GM12878 (cell line): Measurements from ENCODE around the gene SLC5A7. TPM values are rescaled to one million over a fixed set of nuclear protein-coding genes. Genes with fewer than 3 reads are reported as not detected.

Experiments
- ATAC-seq: fragments of 200-7000 bp; cut with Tn5 transposase; 3 replicates; pipeline ENCODE4 v1.9.1; 2020; ENCODE audit warnings: mild to moderate bottlenecking, moderate library complexity
- BruUV-seq: library from RNA; stranded (reverse); fragments of 400-500 nt; replicated peaks from 2 replicates; lab custom pipeline; 2021; lab: Mats Ljungman, UMichigan
- CTCF ChIA-PET: fragments of 300-600 bp; sonication (Branson Sonifier 250); formaldehyde crosslinking; extraction: SDS; loops from one replicate; lab custom pipeline; 2021; ENCODE audit warnings: inconsistent platforms; lab: Yijun Ruan, JAX
- POLR2A ChIA-PET: fragments of 350-600 bp; formaldehyde crosslinking; extraction: SDS; loops from one replicate; lab custom pipeline; 2021; ENCODE audit warnings: inconsistent platforms; lab: Charles Lee
- RAD21 ChIA-PET: fragments of 300-600 bp; sonication (Branson Sonifier 250); formaldehyde crosslinking; loops from one replicate; lab custom pipeline; 2023; ENCODE audit warnings: antibody characterized with exemption; ENCODE audit not compliant: unreplicated experiment; lab: Charles Lee
- SMC1A ChIA-PET: fragments of 300-600 bp; sonication (Branson Sonifier 250); formaldehyde crosslinking; loops from one replicate; lab custom pipeline; 2023; ENCODE audit not compliant: unreplicated experiment, uncharacterized antibody; lab: Charles Lee
- DNase-seq: peaks from one replicate; pipeline ENCODE4 v3.0.0-alpha.2; 2011; ENCODE audit warnings: low read depth, low spot score
- FAIRE-seq: peaks from 3 replicates; lab custom pipeline; 2011; peaks lifted over from hg19 to GRCh38; lab: Jason Lieb, UNC
- H2AFZ ChIP-seq: 2 replicates; pipeline ENCODE4 v1.6.0; 2011; ENCODE audit warnings: low read depth, low read length, control low read depth; ENCODE audit not compliant: control insufficient read depth
- H3K27ac ChIP-seq: 2 replicates; pipeline ENCODE4 v1.5.1; 2011; ENCODE audit warnings: control low read depth; ENCODE audit not compliant: control insufficient read depth, insufficient read depth
- H3K27me3 ChIP-seq, 2 experiments: replicated peaks in 1 of 2; 2 replicates each; pipeline versions ENCODE4 v1.6.0 to v1.6.1; 2011; ENCODE audit warnings: low read length in 1 of 2; ENCODE audit not compliant: control insufficient read depth in 2 of 2, insufficient read depth in 2 of 2
- H3K36me3 ChIP-seq, 2 experiments: 2 replicates each; pipeline ENCODE4 v1.5.1; 2011; ENCODE audit warnings: low read length in 1 of 2; ENCODE audit not compliant: control insufficient read depth in 2 of 2, insufficient read depth in 2 of 2
- H3K4me1 ChIP-seq: 2 replicates; pipeline ENCODE4 v1.6.1; 2011; ENCODE audit warnings: mild to moderate bottlenecking, low read length, moderate library complexity, mixed read lengths; ENCODE audit not compliant: control insufficient read depth, insufficient read depth
- H3K4me2 ChIP-seq: 2 replicates; pipeline ENCODE4 v1.6.0; 2011; ENCODE audit warnings: control low read depth; ENCODE audit not compliant: control insufficient read depth, insufficient read depth
- H3K4me3 ChIP-seq: fragments of 200-600 bp; sonication (generic); 2 replicates; pipeline ENCODE4 v1.5.1; 2016
- H3K79me2 ChIP-seq: 2 replicates; pipeline ENCODE4 v1.6.0; 2011; ENCODE audit warnings: low read length; ENCODE audit not compliant: control insufficient read depth, insufficient read depth
- H3K9ac ChIP-seq: 2 replicates; pipeline ENCODE4 v1.8.0; 2011; ENCODE audit warnings: low read length, control low read depth, mixed read lengths; ENCODE audit not compliant: control insufficient read depth, insufficient read depth
- H3K9me3 ChIP-seq: replicated peaks from 3 replicates; pipeline ENCODE4 v1.5.1; 2011; ENCODE audit warnings: mild to moderate bottlenecking, low read length; ENCODE audit not compliant: control insufficient read depth, insufficient read depth
- H4K20me1 ChIP-seq: 2 replicates; pipeline ENCODE4 v1.6.0; 2011; ENCODE audit not compliant: control insufficient read depth, insufficient read depth
- CREM ChIP-seq: IDR thresholded peaks from 2 replicates; pipeline ENCODE4 v1.6.1; 2014; ENCODE audit warnings: antibody characterized with exemption, low read depth
- MTA2 ChIP-seq: fragments of 450-650 bp; IDR thresholded peaks from 2 replicates; pipeline ENCODE4 v1.6.1; 2016; ENCODE audit warnings: low read depth, mild to moderate bottlenecking, moderate library complexity
- REST ChIP-seq: IDR thresholded peaks from 2 replicates; pipeline ENCODE4 v1.6.1; 2012; ENCODE audit warnings: mild to moderate bottlenecking, low read depth, low read length
- ZNF217 ChIP-seq: fragments of 450-650 bp; IDR thresholded peaks from 2 replicates; pipeline ENCODE4 v1.6.1; 2017; ENCODE audit warnings: antibody characterized with exemption, mild to moderate bottlenecking
- WGBS: methylation state at CpG from one replicate; pipeline ENCODE4 v1.1.6; 2016; ENCODE audit warnings: low lambda C conversion rate; ENCODE audit not compliant: insufficient replicate concordance, insufficient coverage; ENCODE audit errors: missing lambda C conversion rate; 5-methylcytosine and 5-hydroxymethylcytosine counted together
- in situ Hi-C: fragments of 300-500 bp; cut with MboI; formaldehyde crosslinking; loops from 9 replicates; pipeline ENCODE4 v1.14.3; 2018; ENCODE audit warnings: mixed read lengths
- intact Hi-C: fragments of 100-400 bp; cut with micrococcal nuclease; formaldehyde crosslinking; loops from one replicate; pipeline ENCODE4 v1.14.2; 2022; ENCODE audit not compliant: unreplicated experiment
- polyA plus RNA-seq, 11 experiments: library from polyadenylated mRNA; depleted of rRNA in 4 of 11; unstranded in 6 of 11; stranded (reverse) in 5 of 11; fragments of >200 nt; fragmentation: Nextera tagmentation in 4 of 11; fragmentation: Illumina TruSeq in 1 of 11; extraction: Ambion mirVana in 4 of 11; extraction: Trizol in 1 of 11; gene quantifications; 1 replicate in 1 of 11; 2 replicates in 10 of 11; pipeline versions ENCODE4 v1.2.1 to v1.2.3, GENCODE V29; 2011 to 2016; ENCODE audit warnings: inconsistent platforms in 2 of 11, missing spikeins in 2 of 11, low read depth in 1 of 11
- total RNA-seq, 4 experiments: library from RNA; depleted of rRNA in 3 of 4; stranded (reverse); fragments of >200 nt in 3 of 4; fragmentation: Illumina TruSeq in 1 of 4; extraction: Trizol in 1 of 4; gene quantifications; 2 replicates each; pipeline versions ENCODE4 v1.2.1 to v1.2.3, GENCODE V29; 2013 to 2021

SLC5A7 gene
- total and polyA plus RNA-seq, 10 of the 15 experiments (the other 5 are each of a cell fraction or from before 2014, with no cell fraction given) = not detected

GRCh38 chr2:108029496-108029895 is 43.2 kb downstream of the SLC5A7 start:
- POLR2A ChIA-PET = no interaction called here
- RAD21 ChIA-PET = no interaction called here
- H3K27me3 ChIP-seq = no peaks in the 10 kb centered on the region
- no peak for FAIRE-seq
- H3K9me3 ChIP-seq = no peaks in the 10 kb centered on the region
- intact Hi-C loops (no loop called here), in situ Hi-C loops (no loop called here)
- H3K4me1 ChIP-seq = no peaks in the 10 kb centered on the region
- no peak overlapping the region for H2AFZ ChIP-seq
- DNase-seq = no peak
- no peak for ATAC-seq
- no TSS peak for BruUV-seq
- no peaks in the 10 kb centered on the region for H3K79me2 ChIP-seq
- TF ChIP-seq MTA2 = no peak
- TF ChIP-seq ZNF217 = no peak
- H3K4me2 ChIP-seq = no peak overlapping the region
- no peaks in the 10 kb centered on the region for H4K20me1 ChIP-seq
- H3K9ac ChIP-seq = no peak overlapping the region
- no peaks in the 10 kb centered on the region for H3K36me3 ChIP-seq
- H3K4me3 ChIP-seq = no peak overlapping the region
- no peak overlapping the region for H3K27ac ChIP-seq
- CTCF ChIA-PET = no interaction called here
- WGBS = 15% methylated on average over 2 of the region's 2 CpGs
- SMC1A ChIA-PET = no interaction called here

GRCh38 chr2:108029912-108030311 is 43.6 kb downstream of the SLC5A7 start:
- intact Hi-C loops = no loop called here
- DNase-seq = no peak
- Histone ChIP-seq H3K36me3 (no peaks in the 10 kb centered on the region), H4K20me1 (no peaks in the 10 kb centered on the region), H3K4me1 (no peaks in the 10 kb centered on the region), H3K9me3 (no peaks in the 10 kb centered on the region), H3K9ac (no peak overlapping the region), H3K79me2 (no peaks in the 10 kb centered on the region), H3K27me3 (no peaks in the 10 kb centered on the region), H2AFZ (no peak overlapping the region), H3K4me2 (no peak overlapping the region), H3K27ac (no peak overlapping the region), H3K4me3 (no peak overlapping the region)
- in situ Hi-C loops = no loop called here
- POLR2A ChIA-PET = no interaction called here
- ATAC-seq = no peak
- BruUV-seq = no TSS peak
- CTCF ChIA-PET = no interaction called here
- 2% methylated on average over 2 of the region's 2 CpGs for WGBS
- SMC1A ChIA-PET = no interaction called here
- RAD21 ChIA-PET = no interaction called here
- no peak for FAIRE-seq
- no peak for TF ChIP-seq REST
- no peak for TF ChIP-seq CREM
